ENCODE data around the gene RNF157.

RNF157 gene

DNA sequence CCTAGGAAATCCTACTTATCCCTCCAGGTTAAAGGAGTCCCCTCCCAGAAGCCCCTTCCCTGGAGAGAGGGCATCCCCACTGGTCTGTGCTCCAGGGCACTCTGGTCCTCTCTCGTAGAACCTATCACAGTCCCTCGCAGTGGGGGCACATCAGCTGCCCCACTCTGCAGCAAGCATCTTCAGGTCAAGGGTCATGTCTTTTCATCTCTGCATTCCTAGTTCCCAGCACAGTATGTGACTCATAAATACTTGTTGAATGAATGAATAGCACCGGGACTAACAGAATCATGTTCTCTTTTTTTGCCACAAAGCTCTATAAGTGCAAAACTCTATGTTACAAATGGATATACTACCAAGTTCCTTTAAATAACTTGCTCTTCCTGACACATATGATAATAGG, 36.0 kb downstream of the RNF157 start:
- TF ChIP-seq, protein P1, sequence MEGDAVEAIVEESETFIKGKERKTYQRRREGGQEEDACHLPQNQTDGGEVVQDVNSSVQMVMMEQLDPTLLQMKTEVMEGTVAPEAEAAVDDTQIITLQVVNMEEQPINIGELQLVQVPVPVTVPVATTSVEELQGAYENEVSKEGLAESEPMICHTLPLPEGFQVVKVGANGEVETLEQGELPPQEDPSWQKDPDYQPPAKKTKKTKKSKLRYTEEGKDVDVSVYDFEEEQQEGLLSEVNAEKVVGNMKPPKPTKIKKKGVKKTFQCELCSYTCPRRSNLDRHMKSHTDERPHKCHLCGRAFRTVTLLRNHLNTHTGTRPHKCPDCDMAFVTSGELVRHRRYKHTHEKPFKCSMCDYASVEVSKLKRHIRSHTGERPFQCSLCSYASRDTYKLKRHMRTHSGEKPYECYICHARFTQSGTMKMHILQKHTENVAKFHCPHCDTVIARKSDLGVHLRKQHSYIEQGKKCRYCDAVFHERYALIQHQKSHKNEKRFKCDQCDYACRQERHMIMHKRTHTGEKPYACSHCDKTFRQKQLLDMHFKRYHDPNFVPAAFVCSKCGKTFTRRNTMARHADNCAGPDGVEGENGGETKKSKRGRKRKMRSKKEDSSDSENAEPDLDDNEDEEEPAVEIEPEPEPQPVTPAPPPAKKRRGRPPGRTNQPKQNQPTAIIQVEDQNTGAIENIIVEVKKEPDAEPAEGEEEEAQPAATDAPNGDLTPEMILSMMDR (IDR thresholded peaks at IDR 0.05; ENCODE audit: low read depth, low read length) = no peak
- no peak overlapping the region for H3K4me3 ChIP-seq (ENCODE audit: low read depth, low read length)

DNA sequence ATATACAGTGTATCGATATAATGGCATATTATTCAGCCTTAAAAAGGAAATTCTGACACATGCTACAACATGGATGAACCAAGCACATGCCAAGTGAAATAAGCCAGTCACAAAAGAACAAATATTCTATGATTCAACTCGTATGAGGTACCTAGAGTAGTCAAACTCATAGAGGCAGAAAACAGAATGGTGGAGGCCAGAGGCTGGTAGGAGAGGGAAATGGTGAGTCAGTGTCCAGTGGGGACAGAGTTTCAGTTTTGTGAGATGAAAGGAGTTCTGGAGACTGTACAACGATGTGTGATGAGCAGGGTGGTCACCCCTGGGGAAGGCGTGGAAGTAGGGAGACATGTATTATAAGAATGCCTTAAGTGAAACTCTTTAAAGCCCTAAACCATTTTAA, 39.9 kb downstream of the RNF157 start:
- H3K4me3 ChIP-seq (ENCODE audit: low read depth, low read length) = no peak overlapping the region
- TF ChIP-seq, protein P1 (IDR thresholded peaks at IDR 0.05; ENCODE audit: low read depth, low read length) = no peak

DNA sequence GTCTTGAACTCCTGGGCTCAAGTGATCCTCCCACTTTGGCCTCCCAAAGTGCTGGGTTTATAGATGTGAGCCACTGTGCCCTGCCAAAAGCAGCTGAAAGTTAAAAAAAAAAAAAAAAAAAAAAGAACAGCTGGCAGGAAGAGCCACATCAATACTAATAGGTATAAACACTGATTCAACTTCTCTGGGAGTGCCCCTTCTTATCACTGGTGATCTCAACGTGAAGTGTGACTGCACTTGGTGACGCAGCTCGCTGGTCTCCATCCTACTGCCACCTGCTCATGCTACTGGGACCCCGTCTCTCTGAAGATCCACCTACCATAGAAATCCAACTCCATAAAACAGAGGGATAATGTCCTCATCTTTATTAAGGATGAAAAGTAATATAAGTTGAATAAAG, 40.8 kb downstream of the RNF157 start:
- H3K4me3 ChIP-seq (ENCODE audit: low read depth, low read length) = no peak overlapping the region
- TF ChIP-seq, protein P1 (IDR thresholded peaks at IDR 0.05; ENCODE audit: low read depth, low read length) = no peak

DNA sequence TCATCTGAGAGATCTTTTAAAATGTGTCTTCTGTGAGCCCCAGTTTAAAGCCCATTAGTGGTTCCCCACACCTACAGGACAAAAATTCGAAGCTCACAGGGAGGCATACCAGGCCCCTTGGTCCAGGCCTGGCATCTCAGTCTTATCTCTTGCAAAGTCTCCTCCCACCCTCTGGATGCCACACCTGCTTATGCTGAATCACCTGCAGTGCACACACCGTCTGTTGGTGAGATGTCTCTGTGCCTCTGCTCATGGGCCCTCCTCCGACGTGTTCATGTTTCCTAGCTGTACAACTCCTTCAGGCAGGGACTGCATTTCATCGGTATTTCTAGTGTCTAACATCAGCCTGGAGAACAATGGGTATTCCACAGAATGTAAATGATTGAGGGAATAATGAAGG, 41.6 kb downstream of the RNF157 start:
- TF ChIP-seq, protein P1 (IDR thresholded peaks at IDR 0.05; ENCODE audit: low read depth, low read length) = no peak
- H3K4me3 ChIP-seq (ENCODE audit: low read depth, low read length) = no peak overlapping the region

DNA sequence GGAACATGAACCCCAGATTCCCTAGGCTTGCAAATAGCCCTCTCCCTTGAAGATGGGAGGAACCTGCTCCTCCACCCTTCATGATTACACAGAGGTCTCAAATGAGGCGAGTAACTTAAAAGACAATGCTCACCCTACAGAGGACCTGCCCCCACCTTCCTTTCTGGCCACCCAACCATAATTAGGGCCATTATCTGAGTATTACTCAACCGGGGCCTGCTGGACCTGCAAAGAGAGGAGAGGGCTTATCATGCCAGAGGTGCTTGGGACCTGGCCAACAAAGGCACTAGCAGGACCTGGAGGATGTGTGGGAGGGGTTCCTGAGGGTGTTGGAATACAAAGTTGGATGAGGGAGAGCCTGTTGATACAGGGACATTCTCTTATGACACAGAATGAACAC, 42.4 kb downstream of the RNF157 start:
- TF ChIP-seq, protein P1 (IDR thresholded peaks at IDR 0.05; ENCODE audit: low read depth, low read length) = no peak
- H3K4me3 ChIP-seq (ENCODE audit: low read depth, low read length) = no peak overlapping the region

DNA sequence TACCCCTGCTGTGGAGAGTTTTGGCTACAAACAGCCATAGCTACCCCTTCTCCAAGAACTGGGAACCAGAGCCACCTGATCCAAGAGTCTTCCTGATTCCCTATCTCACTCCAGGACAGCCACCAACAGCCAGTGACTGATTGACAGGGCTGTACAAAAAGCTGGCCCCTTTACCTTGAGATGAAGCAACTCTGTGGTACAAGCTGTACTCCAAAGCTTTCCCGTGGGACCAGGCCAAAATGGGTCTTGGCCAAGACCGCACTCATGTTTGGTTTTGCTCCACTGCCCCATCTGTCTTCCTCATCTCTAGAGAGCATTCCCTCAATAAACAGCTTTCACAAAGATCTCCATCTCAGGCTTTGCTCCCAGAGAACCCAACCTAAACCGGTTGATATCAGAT, 43.6 kb downstream of the RNF157 start:
- no peak overlapping the region for H3K4me3 ChIP-seq (ENCODE audit: low read depth, low read length)
- TF ChIP-seq, protein P1 (IDR thresholded peaks at IDR 0.05; ENCODE audit: low read depth, low read length) = no peak

DNA sequence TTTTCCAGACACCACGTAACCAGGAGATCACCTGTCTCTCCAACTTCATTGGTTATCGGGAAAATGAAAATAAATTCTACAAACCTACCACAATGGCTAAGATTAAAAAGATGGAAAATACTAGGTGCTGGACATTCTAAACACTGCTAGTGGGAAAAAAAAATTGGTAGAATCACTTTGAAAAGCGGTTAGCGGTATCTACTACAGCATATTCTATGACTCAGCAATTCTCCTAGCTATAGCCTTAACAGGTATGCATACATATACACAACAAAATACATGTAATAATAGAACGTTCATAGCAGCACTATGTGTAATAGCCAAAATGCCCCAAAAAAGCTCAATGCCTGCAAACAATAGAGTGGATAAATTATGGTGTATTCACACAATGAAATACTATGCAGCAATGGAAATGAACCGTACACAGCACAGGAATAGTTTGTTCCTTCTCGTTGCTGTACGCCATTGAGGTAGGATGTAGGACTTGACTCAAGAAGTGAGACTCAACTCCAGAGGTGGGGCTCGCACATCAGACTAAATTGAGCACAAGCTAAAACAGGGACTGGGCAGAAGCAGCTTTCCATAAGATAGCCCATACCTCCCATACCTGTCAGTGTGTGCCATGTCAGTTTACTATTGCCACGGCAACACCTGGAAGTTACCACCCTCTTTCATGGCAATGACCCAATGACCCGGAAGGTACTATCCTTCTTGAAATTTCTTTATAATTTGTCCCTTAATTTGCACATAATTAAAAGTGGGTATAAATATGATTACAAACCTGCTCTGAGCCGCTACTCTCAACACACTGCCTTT, 44.8 kb downstream of the RNF157 start:
- TF ChIP-seq, protein P1 (IDR thresholded peaks at IDR 0.05; ENCODE audit: low read depth, low read length) = no peak
- no peak overlapping the region for H3K4me3 ChIP-seq (ENCODE audit: low read depth, low read length)

Measured in WI38 (cell line).